ENCODE measurements around the gene TRIM6. TPM values are rescaled to one million over a fixed set of nuclear protein-coding genes. Genes with fewer than 3 reads are reported as not detected.

Gene TRIM6, protein sequence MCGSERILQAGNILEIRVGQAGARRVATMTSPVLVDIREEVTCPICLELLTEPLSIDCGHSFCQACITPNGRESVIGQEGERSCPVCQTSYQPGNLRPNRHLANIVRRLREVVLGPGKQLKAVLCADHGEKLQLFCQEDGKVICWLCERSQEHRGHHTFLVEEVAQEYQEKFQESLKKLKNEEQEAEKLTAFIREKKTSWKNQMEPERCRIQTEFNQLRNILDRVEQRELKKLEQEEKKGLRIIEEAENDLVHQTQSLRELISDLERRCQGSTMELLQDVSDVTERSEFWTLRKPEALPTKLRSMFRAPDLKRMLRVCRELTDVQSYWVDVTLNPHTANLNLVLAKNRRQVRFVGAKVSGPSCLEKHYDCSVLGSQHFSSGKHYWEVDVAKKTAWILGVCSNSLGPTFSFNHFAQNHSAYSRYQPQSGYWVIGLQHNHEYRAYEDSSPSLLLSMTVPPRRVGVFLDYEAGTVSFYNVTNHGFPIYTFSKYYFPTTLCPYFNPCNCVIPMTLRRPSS
- total RNA-seq (1 to 10 TPM; 1.4 to 6.1 (median 4.3) TPM), polyA plus RNA-seq (1 to 10 TPM in 2 of 3 donors, under 1 TPM in 1; 0.72 to 2.7 (median 1.1) TPM)
- long read RNA-seq, donor 1: 0 reads
- long read RNA-seq, donor 2, partial matches to known transcripts: 0 of 1 reads
- long read RNA-seq, donor 2, other reads (novel, unspliced or antisense): 0 of 1 reads

- WGBS, 5 donors: 9 to 17% (median 12%) methylated on average over 15 to 20 of the region's 20 CpGs
- peak in 2 of 3 donors; percentile 30 to 49 for TF ChIP-seq POLR2AphosphoS5 (IDR thresholded peaks at IDR 0.05)
- TF ChIP-seq, protein P1, sequence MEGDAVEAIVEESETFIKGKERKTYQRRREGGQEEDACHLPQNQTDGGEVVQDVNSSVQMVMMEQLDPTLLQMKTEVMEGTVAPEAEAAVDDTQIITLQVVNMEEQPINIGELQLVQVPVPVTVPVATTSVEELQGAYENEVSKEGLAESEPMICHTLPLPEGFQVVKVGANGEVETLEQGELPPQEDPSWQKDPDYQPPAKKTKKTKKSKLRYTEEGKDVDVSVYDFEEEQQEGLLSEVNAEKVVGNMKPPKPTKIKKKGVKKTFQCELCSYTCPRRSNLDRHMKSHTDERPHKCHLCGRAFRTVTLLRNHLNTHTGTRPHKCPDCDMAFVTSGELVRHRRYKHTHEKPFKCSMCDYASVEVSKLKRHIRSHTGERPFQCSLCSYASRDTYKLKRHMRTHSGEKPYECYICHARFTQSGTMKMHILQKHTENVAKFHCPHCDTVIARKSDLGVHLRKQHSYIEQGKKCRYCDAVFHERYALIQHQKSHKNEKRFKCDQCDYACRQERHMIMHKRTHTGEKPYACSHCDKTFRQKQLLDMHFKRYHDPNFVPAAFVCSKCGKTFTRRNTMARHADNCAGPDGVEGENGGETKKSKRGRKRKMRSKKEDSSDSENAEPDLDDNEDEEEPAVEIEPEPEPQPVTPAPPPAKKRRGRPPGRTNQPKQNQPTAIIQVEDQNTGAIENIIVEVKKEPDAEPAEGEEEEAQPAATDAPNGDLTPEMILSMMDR (IDR thresholded peaks at IDR 0.05 in 8 of 11, conservative IDR thresholded peaks at IDR 0.05 in 3 of 11): no peak
- Histone ChIP-seq H3K27ac (peak within 1 kb of the TSS in 2 of 8 donors; percentile 39 to 49), H3K9me3 (no peaks in the 10 kb centered on the region), H3K27me3 (replicated peaks in 1 of 7) (peaks cover 0 to 7% (median 0%) of the 10 kb centered on the region in 7 donors), H3K4me3 (peak within 1 kb of the TSS in 6 of 8 donors; percentile 11 to 66 (median 34)), H3K4me1 (peaks cover 0 to 26% (median 8%) of the 10 kb centered on the region in 6 donors), H3K36me3 (no peaks in the 10 kb centered on the region)
- DNase-seq: peak; percentile 84
- intact Hi-C loops (cut with DNase I; ENCODE audit: low total_unique reads): loop anchor here (5.0 kb wide), 1 partner anchor 211 kb away; the partner anchor contains the start of gene OR52N2
These were observed at the start of gene TRIM6 for GRCh38 chr11:5596607-5597201. TRIM6 (plus strand) TSS chr11:5596637; CDS start chr11:5596898, 261 bp downstream.

DNA sequence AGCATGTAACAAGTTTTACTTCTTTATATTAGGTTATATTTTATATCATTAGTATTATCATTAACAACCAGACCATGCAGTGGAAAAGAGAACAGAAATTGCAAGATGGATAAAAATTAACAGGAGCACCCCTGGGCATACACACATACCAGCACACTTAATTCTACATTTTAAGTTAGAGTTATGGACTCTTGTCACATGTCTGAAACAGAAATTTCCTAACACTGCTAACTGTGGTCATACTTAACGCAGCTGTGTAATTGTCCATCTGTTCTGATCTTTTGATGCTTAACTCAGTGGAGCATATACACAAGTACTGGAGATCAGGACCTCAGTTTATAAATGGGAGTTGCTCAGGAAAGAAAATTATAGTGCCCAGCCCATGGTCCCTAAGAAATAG is 48.5 kb upstream of the TRIM6 start:
- intact Hi-C loops (cut with DNase I; ENCODE audit: low total_unique reads): no loop called here
- no peaks in the 10 kb centered on the region for H3K4me1 ChIP-seq
- no peaks in the 10 kb centered on the region for H3K9me3 ChIP-seq
- no peak overlapping the region for H3K4me3 ChIP-seq
- no peaks in the 10 kb centered on the region for H3K27me3 ChIP-seq (replicated peaks in 1 of 7)
- DNase-seq: no peak
- TF ChIP-seq POLR2A (IDR thresholded peaks at IDR 0.05) (no peak), POLR2AphosphoS5 (IDR thresholded peaks at IDR 0.05) (no peak)
- TF ChIP-seq, protein P1 (IDR thresholded peaks at IDR 0.05 in 8 of 11, conservative IDR thresholded peaks at IDR 0.05 in 3 of 11): no peak
- 81 to 93% (median 86%) methylated on average over 1 of the region's 1 CpG for WGBS, 5 donors
- H3K36me3 ChIP-seq: no peaks in the 10 kb centered on the region
- H3K27ac ChIP-seq: no peak overlapping the region

DNA sequence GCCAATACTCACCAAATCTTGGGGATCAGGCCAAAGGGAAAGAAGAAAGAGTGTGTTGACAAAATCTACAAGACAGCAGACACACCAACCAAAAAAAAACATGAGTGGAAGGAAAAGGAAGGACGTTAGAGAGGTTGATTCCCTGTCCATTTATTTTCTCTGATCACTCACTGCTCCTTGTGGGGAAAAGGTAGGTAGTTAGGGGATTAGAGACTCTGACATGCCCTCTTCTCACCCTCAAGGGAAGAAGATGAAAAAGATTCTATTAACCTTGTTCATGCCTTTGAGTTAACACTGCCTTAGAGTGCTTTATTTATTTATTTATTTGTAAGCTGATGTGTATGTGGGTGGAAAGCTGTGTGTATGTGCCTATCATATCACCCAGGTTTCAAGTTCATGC is 48.0 kb upstream of the TRIM6 start, which contains the start of gene OR52H1:
Gene OR52H1, minus strand, starts transcription at position 101 of the 400 bp plus-strand sequence. CDS start 3,035 bp downstream, outside the sequence.
- Histone ChIP-seq H3K9me3 (no peaks in the 10 kb centered on the region), H3K4me3 (no peak within 1 kb of the TSS), H3K27ac (no peak within 1 kb of the TSS), H3K27me3 (replicated peaks in 1 of 7) (no peaks in the 10 kb centered on the region), H3K36me3 (no peaks in the 10 kb centered on the region), H3K4me1 (no peaks in the 10 kb centered on the region)
- no peak for DNase-seq
- 45 to 81% (median 57%) methylated on average over 1 of the region's 1 CpG for WGBS, 5 donors
- intact Hi-C loops (cut with DNase I; ENCODE audit: low total_unique reads): no loop called here
- TF ChIP-seq POLR2A (IDR thresholded peaks at IDR 0.05) (no peak), POLR2AphosphoS5 (IDR thresholded peaks at IDR 0.05) (no peak)
- TF ChIP-seq, protein P1 (IDR thresholded peaks at IDR 0.05 in 8 of 11, conservative IDR thresholded peaks at IDR 0.05 in 3 of 11): no peak
